Epithelial cell of esophagus (primary cell): ENCODE data around the gene TLCD2.
A peak's percentile ranks its signal among the peaks of the same experiment; 100 is the strongest.
"Not testable (repeated sequence)": the region's sequence is repeated elsewhere in the genome, so short reads cannot be mapped to it uniquely, and the experiment has no call there.

Experiments used
- DNase-seq: peaks from one replicate; pipeline ENCODE4 v3.0.0; 2010; ENCODE audit warnings: low read depth
- H3K4me3 ChIP-seq: 2 replicates; pipeline ENCODE4 v1.5.1; 2011; ENCODE audit warnings: mild to moderate bottlenecking, low read length, control low read depth
- TF ChIP-seq, protein P1 (sequence below): IDR thresholded peaks from 2 replicates; pipeline ENCODE4 v1.5.1; 2011; ENCODE audit warnings: low read depth, mild to moderate bottlenecking, low read length, control low read depth, inconsistent platforms; ENCODE audit not compliant: insufficient read depth; ENCODE audit errors: missing control alignments

The TLCD2 gene

DNA sequence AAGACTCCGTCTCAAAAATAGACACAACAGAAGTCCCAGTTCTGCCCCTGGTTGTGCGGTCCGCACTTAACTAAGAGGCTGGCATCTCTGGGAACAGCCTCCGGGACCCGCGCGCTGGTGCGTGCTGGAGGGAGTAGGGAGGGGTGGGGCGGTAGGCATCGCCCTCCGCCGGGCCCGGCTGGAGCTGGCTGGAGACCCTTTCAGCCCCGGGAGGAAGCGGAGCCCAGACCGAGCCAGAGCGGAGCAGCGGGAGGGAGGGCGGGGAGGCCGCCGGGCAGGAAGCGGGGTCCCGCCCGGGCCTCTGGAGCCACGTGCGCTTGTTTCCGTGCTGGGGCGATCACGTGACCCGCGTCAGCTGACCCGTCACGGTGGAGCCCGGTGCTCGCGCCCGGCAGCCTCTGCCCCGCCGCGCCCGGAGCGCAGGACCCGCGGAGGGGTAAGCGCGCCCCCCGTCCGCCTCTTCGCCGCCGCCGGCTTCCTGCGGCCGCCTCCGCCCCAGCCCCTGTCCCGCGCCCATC is 14.2 kb upstream of the TLCD2 start, which contains the start of gene WDR81:
TSS of gene WDR81 (plus strand) at position 354 of the 518 bp plus-strand sequence. CDS start 256 bp downstream, outside the sequence.
- DNase-seq, result peak; percentile 79
- TF ChIP-seq, protein P1, sequence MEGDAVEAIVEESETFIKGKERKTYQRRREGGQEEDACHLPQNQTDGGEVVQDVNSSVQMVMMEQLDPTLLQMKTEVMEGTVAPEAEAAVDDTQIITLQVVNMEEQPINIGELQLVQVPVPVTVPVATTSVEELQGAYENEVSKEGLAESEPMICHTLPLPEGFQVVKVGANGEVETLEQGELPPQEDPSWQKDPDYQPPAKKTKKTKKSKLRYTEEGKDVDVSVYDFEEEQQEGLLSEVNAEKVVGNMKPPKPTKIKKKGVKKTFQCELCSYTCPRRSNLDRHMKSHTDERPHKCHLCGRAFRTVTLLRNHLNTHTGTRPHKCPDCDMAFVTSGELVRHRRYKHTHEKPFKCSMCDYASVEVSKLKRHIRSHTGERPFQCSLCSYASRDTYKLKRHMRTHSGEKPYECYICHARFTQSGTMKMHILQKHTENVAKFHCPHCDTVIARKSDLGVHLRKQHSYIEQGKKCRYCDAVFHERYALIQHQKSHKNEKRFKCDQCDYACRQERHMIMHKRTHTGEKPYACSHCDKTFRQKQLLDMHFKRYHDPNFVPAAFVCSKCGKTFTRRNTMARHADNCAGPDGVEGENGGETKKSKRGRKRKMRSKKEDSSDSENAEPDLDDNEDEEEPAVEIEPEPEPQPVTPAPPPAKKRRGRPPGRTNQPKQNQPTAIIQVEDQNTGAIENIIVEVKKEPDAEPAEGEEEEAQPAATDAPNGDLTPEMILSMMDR, result no peak
- peak within 1 kb of the TSS; percentile 60 for H3K4me3 ChIP-seq

DNA sequence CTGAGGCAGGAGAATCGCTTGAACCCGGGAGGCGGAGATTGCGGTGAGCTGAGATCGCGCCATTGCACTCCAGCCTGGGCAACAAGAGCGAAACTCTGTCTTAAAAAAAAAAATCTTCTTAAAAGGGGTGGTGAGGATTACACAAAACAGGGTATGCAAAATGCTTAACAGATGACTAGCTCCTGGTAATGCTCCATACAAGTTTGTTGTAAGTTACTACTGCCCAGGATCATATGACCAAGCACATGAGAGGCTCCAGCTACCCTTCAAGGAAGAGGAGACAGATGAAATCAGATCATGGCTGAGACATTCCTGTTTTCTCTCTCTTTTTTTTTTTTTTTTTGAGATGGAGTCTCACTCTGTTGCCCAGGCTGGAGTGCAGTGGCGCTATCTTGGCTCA is 11.8 kb upstream of the TLCD2 start:
- not testable (repeated sequence) for H3K4me3 ChIP-seq
- peak; percentile 35 for DNase-seq

DNA sequence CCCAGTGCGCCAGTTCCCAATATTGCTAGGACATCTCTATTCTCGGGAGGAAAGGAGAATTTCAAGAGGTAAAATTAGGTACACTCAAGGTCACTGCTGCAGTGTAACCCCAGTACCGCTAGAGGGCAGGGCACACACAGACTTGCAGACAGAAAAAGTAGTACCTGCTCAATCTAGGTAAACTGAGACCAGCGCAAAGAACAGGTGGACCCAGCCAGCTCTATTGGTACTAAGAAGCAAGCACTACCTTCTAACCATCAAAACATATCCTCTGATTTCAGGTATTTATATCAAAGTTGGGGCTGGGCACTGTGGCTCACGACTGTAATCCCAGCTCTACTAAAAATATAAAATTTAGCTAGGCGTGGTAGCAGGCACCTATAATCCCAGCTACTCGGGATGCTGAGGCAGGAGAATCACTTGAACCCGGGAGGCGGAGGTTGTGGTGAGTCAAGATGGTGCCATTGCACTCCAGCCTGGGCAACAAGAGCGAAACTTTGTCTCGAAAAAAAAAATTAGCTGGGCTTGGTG is 10.7 kb upstream of the TLCD2 start:
- no peak overlapping the region for H3K4me3 ChIP-seq
- peak; percentile 71 for DNase-seq
- TF ChIP-seq, protein P1, result peak; percentile 99

DNA sequence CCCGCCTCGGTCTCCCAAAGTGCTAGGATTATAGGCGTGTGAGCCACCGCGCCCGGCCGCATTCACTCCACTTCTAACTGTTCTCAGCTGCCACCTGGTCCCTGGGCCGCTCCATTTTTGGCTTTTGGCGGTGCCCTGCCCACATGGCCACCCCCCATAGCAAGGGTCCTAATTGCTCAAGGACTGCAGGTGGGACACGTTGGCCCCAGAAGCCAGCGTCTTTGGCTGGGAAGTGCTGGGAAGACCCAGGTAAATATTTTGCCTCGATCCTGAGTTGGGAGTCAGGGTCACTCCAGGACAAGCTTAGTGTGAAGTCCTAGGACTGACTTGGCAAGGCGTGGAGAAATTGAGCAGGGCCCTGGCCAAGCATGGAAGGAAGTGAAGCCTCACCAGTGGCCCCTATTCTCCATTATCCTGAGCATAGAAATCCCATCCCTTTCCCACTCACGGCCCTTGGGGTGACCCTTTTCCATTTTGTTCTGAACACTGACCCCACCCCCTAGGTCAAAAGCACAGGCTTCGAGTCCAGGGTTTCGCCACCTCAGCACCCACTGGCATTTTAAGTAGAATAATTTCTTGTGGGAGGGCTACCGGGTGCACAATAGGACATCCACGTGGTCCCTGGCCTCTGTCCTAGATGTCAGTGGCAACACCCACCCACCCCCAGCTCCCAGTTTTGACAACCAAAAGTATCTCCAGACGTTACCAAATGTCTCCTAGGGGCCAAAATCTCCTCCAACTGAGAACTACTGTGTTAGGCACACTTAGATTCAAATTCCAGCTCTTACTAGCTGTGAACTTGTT is 8.4 kb upstream of the TLCD2 start:
- DNase-seq, result no peak
- TF ChIP-seq, protein P1, result no peak
- H3K4me3 ChIP-seq, result no peak overlapping the region

DNA sequence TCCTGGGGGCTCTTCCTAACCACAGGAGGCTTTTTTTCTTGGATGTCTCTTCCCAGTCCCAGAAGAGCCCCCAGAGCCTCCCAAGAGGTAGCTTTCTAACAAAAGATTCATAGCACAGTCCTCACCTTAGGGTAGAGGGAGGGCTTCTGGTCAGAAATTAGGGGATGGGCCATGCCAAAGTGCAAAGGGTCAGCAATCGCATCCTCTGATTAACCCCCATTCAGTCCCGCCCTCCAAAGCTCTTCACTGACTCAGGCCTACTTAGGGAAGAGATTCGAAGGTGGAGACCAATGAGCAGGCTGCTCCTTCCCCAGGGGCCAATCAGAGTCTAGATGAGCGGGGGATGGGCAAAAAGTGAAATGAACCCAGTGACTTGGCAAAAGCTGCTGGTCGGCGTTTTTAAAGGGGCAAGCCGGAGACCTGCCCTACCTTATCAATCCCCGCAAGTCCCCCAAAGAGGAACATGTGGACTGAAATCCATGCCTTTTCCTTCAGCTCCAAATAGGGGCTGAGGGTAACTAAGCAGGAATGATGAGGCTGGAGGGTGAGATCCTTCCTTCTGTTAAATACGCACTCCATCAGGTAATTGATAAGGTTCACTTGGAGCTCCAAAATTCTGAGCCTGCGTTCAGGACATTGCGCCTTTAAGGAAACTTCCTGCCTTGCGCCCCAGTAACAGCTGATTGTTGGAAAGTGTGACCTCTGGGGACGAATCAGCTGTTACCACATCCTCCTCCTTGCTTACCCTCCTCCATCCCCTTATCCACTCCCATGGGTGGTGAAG is 6.9 kb upstream of the TLCD2 start:
- H3K4me3 ChIP-seq, result peak overlapping the region; percentile 92
- TF ChIP-seq, protein P1, result no peak
- DNase-seq, result peak; percentile 99

DNA sequence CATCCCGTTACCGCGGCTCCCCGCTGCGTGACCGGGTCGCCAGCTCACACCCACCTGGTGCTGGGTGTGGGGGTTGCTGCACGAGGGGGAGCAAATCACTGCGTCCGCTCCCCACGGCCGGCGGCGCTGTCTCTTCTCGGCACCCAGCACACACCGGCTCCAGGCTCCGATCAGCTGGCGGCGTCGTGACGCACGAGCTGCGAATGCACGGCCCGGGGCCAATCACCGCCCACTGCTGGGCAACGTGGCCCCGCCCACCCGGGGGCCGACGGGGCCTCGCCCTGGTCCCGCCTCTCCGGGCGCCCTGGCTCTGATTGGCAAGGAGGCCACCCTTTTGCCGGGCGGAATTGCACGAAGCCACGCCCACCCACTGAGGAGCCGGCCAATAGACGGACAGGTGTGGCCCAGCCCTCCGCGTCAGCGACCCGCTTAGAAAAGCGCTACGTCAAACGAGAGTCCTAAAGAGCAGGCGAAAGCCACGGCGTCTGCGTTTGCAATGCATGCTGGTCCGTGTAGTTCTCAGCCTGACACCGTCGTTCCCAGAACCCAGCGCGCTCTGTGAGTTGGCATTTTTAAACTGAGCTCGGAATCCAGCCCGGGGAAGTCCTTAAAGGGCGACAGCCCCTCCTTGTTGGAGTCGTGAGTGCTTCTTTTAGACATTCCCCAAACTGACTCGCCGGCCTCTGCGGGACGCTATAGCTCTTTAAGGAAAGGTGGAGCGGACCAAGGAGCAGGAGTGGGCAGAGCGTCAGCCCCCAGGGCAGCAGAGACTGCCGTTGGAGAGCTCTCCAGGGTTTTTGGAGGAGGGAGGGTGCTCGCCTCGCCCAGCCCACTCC is 6.1 kb upstream of the TLCD2 start:
- peak; percentile 100 for DNase-seq
- TF ChIP-seq, protein P1, result peak; percentile 35
- H3K4me3 ChIP-seq, result peak overlapping the region; percentile 92

DNA sequence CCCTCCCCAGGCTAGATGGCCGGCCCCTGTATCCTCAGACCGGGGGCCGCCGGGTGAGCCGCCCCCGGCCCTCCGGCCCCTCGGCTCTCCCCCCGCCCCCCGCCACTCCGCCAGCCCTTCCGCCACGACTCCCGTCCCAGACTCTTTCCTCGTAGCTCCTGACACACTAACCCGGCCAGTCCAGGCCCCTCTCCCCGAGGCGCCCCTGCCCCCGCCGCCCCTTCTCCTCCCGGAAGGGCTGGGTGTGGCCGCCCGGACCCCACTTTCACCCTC is 5.6 kb upstream of the TLCD2 start:
- H3K4me3 ChIP-seq, result peak overlapping the region; percentile 82
- DNase-seq, result no peak
- TF ChIP-seq, protein P1, result no peak
